ENCODE data around the gene IGF2R. TPM values are rescaled to one million over a fixed set of nuclear protein-coding genes. Genes with fewer than 3 reads are reported as not detected.
A peak's percentile ranks its signal among the peaks of the same experiment; 100 is the strongest.

The IGF2R gene
- total and polyA plus RNA-seq, 2 of the 13 experiments (the other 11 are each of a cell fraction or from before 2014, with no cell fraction given): 38.3 to 70.0 TPM

- TF ChIP-seq ATF2 (CRISPR knock-in tag; IDR thresholded peaks at IDR 0.05) (peak; percentile 14; the same call in 1 of the 2 replicates), CREM (IDR thresholded peaks at IDR 0.05) (0 out of 2 replicates have a peak, but pooled peaks have one; percentile 17), CREM (CRISPR knock-in tag; IDR thresholded peaks at IDR 0.05) (no peak), ATF4 (CRISPR knock-in tag; IDR thresholded peaks at IDR 0.05) (no peak), SRSF1 (optimal IDR thresholded peaks at IDR 0.05; ENCODE audit: low read depth, low read length) (no peak), ARID3A (IDR thresholded peaks at IDR 0.05; ENCODE audit: low read depth, low read length) (peak; percentile 24; the same call in 1 of the 2 replicates), HDAC2 (CRISPR knock-in tag; IDR thresholded peaks at IDR 0.05) (no peak), ZNF589 (CRISPR knock-in tag; conservative IDR thresholded peaks at IDR 0.05) (no peak), HNF4G (IDR thresholded peaks at IDR 0.05; ENCODE audit: borderline replicate concordance, low read depth, low read length) (peak; percentile 72; the same call in 1 of the 2 replicates), HNF4G (CRISPR knock-in tag; IDR thresholded peaks at IDR 0.05; ENCODE audit: borderline replicate concordance, low read depth) (no peak), ZNF292 (CRISPR knock-in tag; IDR thresholded peaks at IDR 0.05; ENCODE audit: borderline replicate concordance, low read depth) (peak; percentile 52; the same call in 1 of the 2 replicates), NONO (IDR thresholded peaks at IDR 0.05) (no peak), NONO (CRISPR knock-in tag; conservative IDR thresholded peaks at IDR 0.05) (0 out of 2 replicates have a peak, but pooled peaks have one; percentile 15), HOXA3 (CRISPR knock-in tag; IDR thresholded peaks at IDR 0.05) (peak; percentile 35; the same call in 1 of the 2 replicates), REPIN1 (CRISPR knock-in tag; IDR thresholded peaks at IDR 0.05; ENCODE audit: borderline replicate concordance, low read depth) (peak; percentile 52; the same call in 1 of the 2 replicates), ZNF614 (CRISPR knock-in tag; IDR thresholded peaks at IDR 0.05; ENCODE audit: borderline replicate concordance) (peak; percentile 19; the same call in 1 of the 2 replicates), SRSF4 (IDR thresholded peaks at IDR 0.05; ENCODE audit: low read depth, low read length, poor library complexity, severe bottlenecking) (no peak), NFE2 (CRISPR knock-in tag; IDR thresholded peaks at IDR 0.05) (no peak), NR2F6 (IDR thresholded peaks at IDR 0.05) (0 out of 2 replicates have a peak, but pooled peaks have one; percentile 23), NR2F6 (CRISPR knock-in tag; IDR thresholded peaks at IDR 0.05) (no peak), ZNF24 (IDR thresholded peaks at IDR 0.05) (peak; percentile 87), ZNF329 (CRISPR knock-in tag; IDR thresholded peaks at IDR 0.05; ENCODE audit: low read depth) (no peak), SAP130 (CRISPR knock-in tag; IDR thresholded peaks at IDR 0.05; ENCODE audit: low read depth) (0 out of 2 replicates have a peak, but pooled peaks have one; percentile 15), TRAFD1 (CRISPR knock-in tag; IDR thresholded peaks at IDR 0.05; ENCODE audit: borderline replicate concordance) (no peak), SALL1 (CRISPR knock-in tag; IDR thresholded peaks at IDR 0.05) (peak; percentile 56), SIX4 (CRISPR knock-in tag; IDR thresholded peaks at IDR 0.05) (no peak)
Observed at GRCh38 chr6:160134779-160135547, 166.1 kb downstream of the IGF2R start (continued).

Measured in HepG2 (cell line).